Esophagus squamous epithelium (tissue), 5 donors: Measurements from ENCODE around the gene TEC. TPM values are rescaled to one million over a fixed set of nuclear protein-coding genes. Genes with fewer than 3 reads are reported as not detected.

Experiments used
- DNase-seq: peaks from one replicate; lab custom pipeline; 2025; lab: John Stamatoyannopoulos, UW
- H3K27ac ChIP-seq, 4 donors: fragments of 200-600 bp; sonication (generic); one replicate each; pipeline ENCODE4 v1.5.1; 2016 to 2019; ENCODE audit warnings: mild to moderate bottlenecking in 1 of 4
- H3K27me3 ChIP-seq, 4 donors: fragments of 200-600 bp; sonication (generic); 1 replicate in 3 of 4; 2 replicates in 1 of 4; pipeline versions ENCODE4 v1.5.1 to v1.6.0; 2017 to 2021; ENCODE audit warnings: antibody characterized with exemption in 1 of 4
- H3K36me3 ChIP-seq, 3 donors: fragments of 200-600 bp; sonication (generic); one replicate each; pipeline ENCODE4 v1.5.1; 2016 to 2019
- H3K4me1 ChIP-seq, 3 donors: fragments of 200-600 bp; sonication (generic); one replicate each; pipeline ENCODE4 v1.5.1; 2017 to 2019
- H3K4me3 ChIP-seq, 4 donors: fragments of 200-600 bp; sonication (generic); 1 replicate in 3 of 4; 2 replicates in 1 of 4; pipeline ENCODE4 v1.5.1; 2016 to 2019; ENCODE audit warnings: mild to moderate bottlenecking in 2 of 4, moderate library complexity in 1 of 4
- H3K9me3 ChIP-seq, 3 donors: fragments of 200-600 bp; sonication (generic); one replicate each; pipeline ENCODE4 v1.5.1; 2016 to 2019
- CTCF ChIP-seq, 6 experiments: fragments of 450-650 bp in 4 of 6; fragments of 200-600 bp in 2 of 6; sonication (generic) in 2 of 6; IDR thresholded peaks; one replicate each; pipeline ENCODE4 v1.5.1; 2016 to 2019; ENCODE audit warnings: antibody characterized with exemption in 6 of 6, mild to moderate bottlenecking in 4 of 6, moderate library complexity in 4 of 6
- POLR2A ChIP-seq, 4 donors: fragments of 450-650 bp; IDR thresholded peaks; one replicate each; pipeline ENCODE4 v1.6.1; 2017; ENCODE audit warnings: antibody characterized with exemption in 4 of 4, mild to moderate bottlenecking in 4 of 4, moderate library complexity in 3 of 4
- WGBS, 2 donors: methylation state at CpG; one replicate each; pipeline ENCODE4 v1.1.5; 2018; 5-methylcytosine and 5-hydroxymethylcytosine counted together
- intact Hi-C: fragments of 100-400 bp; cut with DNase I; formaldehyde crosslinking; loops from one replicate; pipeline ENCODE4 v1.15.0; 2022
- total RNA-seq, 4 donors: library from RNA; depleted of rRNA; stranded (reverse); fragments of >200 nt; gene quantifications; one replicate each; pipeline ENCODE4 v1.1.0, GENCODE V29; 2016
- donor health status: DM: yes; HTN: yes; CAD: no.

Gene TEC
- total RNA-seq, 4 donors from 2014 or later = 3.8 to 8.6 (median 7.2) TPM

- no peak for DNase-seq
- intact Hi-C loops = no loop called here
- 35 to 44% methylated on average over 4 of the region's 4 CpGs for WGBS, 2 donors
- TF ChIP-seq POLR2A (IDR thresholded peaks at IDR 0.05) = no peak
- no peak for TF ChIP-seq CTCF (IDR thresholded peaks at IDR 0.05)
- no peak overlapping the region for H3K27ac ChIP-seq
- H3K36me3 ChIP-seq = peaks cover 0 to 49% (median 0%) of the 10 kb centered on the region in 3 donors
- no peaks in the 10 kb centered on the region for H3K9me3 ChIP-seq
- H3K4me3 ChIP-seq = no peak overlapping the region
- H3K27me3 ChIP-seq = no peaks in the 10 kb centered on the region
- peaks cover 0 to 5% (median 0%) of the 10 kb centered on the region in 3 donors for H3K4me1 ChIP-seq
Observed at GRCh38 chr4:48162162-48162561, 107.5 kb downstream of the TEC start.

GRCh38 chr4:48157271-48157670 lies 112.4 kb downstream of the TEC start:
- Histone ChIP-seq H3K27me3 (no peaks in the 10 kb centered on the region), H3K27ac (no peak overlapping the region), H3K4me1 (peaks cover 0 to 7% (median 0%) of the 10 kb centered on the region in 3 donors), H3K9me3 (peaks cover 0 to 26% (median 8%) of the 10 kb centered on the region in 3 donors), H3K36me3 (peaks cover 0 to 55% (median 0%) of the 10 kb centered on the region in 3 donors), H3K4me3 (no peak overlapping the region)
- TF ChIP-seq POLR2A (IDR thresholded peaks at IDR 0.05) = no peak
- no peak for TF ChIP-seq CTCF (IDR thresholded peaks at IDR 0.05)
- 71 to 97% methylated on average over 3 of the region's 3 CpGs for WGBS, 2 donors
- no peak for DNase-seq
- intact Hi-C loops = no loop called here

GRCh38 chr4:48156423-48156822 lies 113.2 kb downstream of the TEC start:
- intact Hi-C loops = no loop called here
- Histone ChIP-seq H3K9me3 (peaks cover 0 to 26% (median 8%) of the 10 kb centered on the region in 3 donors), H3K4me3 (no peak overlapping the region), H3K27ac (no peak overlapping the region), H3K4me1 (peaks cover 0 to 4% (median 0%) of the 10 kb centered on the region in 3 donors), H3K27me3 (no peaks in the 10 kb centered on the region), H3K36me3 (peaks cover 0 to 61% (median 0%) of the 10 kb centered on the region in 3 donors)
- TF ChIP-seq POLR2A (IDR thresholded peaks at IDR 0.05) = no peak
- TF ChIP-seq CTCF (IDR thresholded peaks at IDR 0.05) = no peak
- 63 to 66% methylated on average over 1 of the region's 1 CpG for WGBS, 2 donors
- DNase-seq = no peak

- peaks cover 0 to 4% (median 0%) of the 10 kb centered on the region in 3 donors for H3K4me1 ChIP-seq
- intact Hi-C loops = no loop called here
- peaks cover 0 to 26% (median 8%) of the 10 kb centered on the region in 3 donors for H3K9me3 ChIP-seq
- TF ChIP-seq POLR2A (IDR thresholded peaks at IDR 0.05) (no peak), CTCF (IDR thresholded peaks at IDR 0.05) (no peak)
- no peaks in the 10 kb centered on the region for H3K27me3 ChIP-seq
- DNase-seq = no peak
- WGBS, 2 donors = 80 to 92% methylated on average over 1 of the region's 1 CpG
- H3K27ac ChIP-seq = no peak overlapping the region
- H3K36me3 ChIP-seq = peaks cover 0 to 58% (median 0%) of the 10 kb centered on the region in 3 donors
- no peak overlapping the region for H3K4me3 ChIP-seq
Observed at GRCh38 chr4:48153791-48154550, 115.7 kb downstream of the TEC start.

- TF ChIP-seq CTCF (IDR thresholded peaks at IDR 0.05) (no peak), POLR2A (IDR thresholded peaks at IDR 0.05) (no peak)
- 87 to 89% methylated on average over 5 of the region's 5 CpGs for WGBS, 2 donors
- Histone ChIP-seq H3K27me3 (no peaks in the 10 kb centered on the region), H3K4me1 (peaks cover 0 to 4% (median 0%) of the 10 kb centered on the region in 3 donors), H3K27ac (no peak overlapping the region), H3K36me3 (peaks cover 0 to 62% (median 0%) of the 10 kb centered on the region in 3 donors), H3K9me3 (peaks cover 0 to 26% (median 8%) of the 10 kb centered on the region in 3 donors), H3K4me3 (no peak overlapping the region)
- no peak for DNase-seq
- intact Hi-C loops = no loop called here
Observed at GRCh38 chr4:48152259-48152658, 117.4 kb downstream of the TEC start.
